Stromal cell of bone marrow (primary cell): ENCODE results near the gene CUX1.
A peak's percentile ranks its signal among the peaks of the same experiment; 100 is the strongest.
"Not testable (repeated sequence)": the region's sequence is repeated elsewhere in the genome, so short reads cannot be mapped to it uniquely, and the experiment has no call there.

Experiments
- DNase-seq: peaks from one replicate; pipeline ENCODE4 v3.0.0-alpha.2; 2012; ENCODE audit warnings: low read depth

CUX1 gene

GRCh38 chr7:101803203-101804087 lies 14.0 kb upstream of the CUX1 start:
- DNase-seq, result no peak

DNA sequence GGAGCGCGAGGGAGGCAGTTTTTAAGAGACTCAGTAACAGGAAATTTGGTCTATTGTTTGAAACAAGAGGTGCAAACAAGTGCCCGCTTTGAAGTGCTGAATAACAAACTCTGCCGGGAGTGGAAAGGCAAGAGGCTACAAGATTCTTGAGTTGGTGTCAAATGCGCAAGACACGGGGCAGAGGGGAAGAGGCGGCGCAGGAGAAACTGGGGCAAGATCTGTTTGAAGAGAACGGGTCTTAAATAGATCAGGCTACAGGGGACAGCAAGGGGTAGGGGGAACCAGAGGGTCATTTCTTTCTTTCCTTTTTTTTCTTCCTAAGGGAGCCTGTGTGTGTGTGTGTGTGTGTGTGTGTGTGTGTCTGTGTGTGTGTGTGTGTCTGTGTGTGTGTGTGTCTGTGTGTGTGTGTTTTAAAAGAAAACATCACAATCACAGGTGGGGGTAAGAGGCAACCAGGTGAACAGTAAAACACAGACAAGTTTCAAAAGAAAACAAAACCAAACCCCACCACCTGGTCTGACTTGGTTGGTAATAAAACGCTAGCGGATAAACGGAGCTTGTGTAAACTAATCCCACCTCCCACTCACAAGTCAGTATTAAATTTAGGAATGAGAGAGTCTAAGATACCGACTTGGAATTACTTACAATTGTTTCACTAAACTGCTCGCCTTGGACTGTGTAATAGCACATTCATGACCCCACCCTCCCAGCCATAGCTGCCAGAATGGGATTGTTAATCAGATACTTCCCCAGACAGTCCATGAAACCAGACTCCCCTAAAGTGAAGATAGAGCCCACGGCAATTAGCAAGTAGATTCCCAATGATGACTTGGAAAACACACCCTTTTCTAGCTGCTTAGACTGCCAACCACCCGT lies 13.1 kb upstream of the CUX1 start:
- no peak for DNase-seq

DNA sequence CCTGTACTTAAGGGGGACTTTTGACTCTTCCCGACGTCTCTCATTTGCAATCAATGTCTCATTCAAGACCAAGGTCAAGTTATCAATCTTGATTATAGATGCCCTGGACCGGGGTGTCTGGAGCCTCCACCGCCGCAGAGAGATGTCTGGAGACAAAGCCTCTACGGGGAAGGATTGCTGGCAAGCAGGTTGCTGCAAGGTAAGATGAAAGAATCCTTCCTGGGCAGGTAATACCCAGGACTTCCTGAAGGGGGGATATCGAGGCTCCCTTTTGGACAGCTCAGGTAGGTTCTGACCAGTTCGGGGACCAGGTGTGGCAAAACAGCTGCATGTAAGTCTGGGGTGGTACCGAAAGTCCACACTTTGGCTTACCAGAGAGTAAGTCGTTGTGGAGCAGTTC lies 12.5 kb upstream of the CUX1 start:
- DNase-seq, result no peak

GRCh38 chr7:101812595-101812994 lies 4.8 kb upstream of the CUX1 start:
- no peak for DNase-seq

- DNase-seq, result no peak
Measured at GRCh38 chr7:101813402-101814019, 3.9 kb upstream of the CUX1 start.

DNA sequence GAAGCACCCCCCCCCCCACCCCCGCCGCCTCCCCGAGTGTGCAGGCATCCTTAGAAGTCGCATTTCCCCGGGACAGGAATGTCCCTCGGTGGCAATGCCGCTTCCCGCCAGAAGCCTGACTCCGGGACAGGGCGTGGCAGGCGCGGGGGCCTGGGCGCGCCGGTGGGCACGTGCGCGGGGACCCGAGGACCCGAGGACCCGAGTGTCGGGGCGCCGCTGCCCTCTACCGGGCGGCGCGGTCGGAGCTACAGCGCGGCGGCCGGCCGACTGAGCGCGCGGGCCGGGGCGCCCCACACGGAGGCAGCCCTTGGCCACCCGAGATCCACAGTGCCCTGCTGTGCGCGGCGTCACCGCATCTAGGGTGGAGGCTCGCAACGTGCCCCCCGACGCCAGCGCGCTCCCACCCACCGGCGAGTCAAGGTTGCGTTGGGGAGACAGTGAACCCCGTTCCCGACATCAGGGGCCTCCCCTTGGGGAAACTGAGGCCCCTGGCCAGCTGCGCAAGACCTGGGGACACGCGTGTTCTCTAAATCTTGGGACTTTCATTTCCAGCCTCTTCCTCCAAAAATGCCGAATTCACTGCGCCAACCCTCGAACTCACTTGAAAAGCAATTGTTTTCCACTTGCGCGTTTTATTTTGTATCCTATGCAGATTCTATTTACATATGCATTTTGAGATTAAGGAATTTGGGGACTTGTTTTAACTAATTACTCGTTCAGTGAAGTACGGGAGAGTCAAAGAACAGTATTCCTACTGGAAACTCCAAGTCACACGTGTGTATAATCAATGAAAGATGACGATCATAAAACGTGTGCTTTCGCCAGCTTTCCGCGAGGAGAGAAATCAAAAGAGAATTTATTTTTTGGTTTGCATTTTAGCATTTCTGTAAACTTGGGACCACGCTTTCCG lies 3.1 kb upstream of the CUX1 start:
- DNase-seq, result no peak

DNA sequence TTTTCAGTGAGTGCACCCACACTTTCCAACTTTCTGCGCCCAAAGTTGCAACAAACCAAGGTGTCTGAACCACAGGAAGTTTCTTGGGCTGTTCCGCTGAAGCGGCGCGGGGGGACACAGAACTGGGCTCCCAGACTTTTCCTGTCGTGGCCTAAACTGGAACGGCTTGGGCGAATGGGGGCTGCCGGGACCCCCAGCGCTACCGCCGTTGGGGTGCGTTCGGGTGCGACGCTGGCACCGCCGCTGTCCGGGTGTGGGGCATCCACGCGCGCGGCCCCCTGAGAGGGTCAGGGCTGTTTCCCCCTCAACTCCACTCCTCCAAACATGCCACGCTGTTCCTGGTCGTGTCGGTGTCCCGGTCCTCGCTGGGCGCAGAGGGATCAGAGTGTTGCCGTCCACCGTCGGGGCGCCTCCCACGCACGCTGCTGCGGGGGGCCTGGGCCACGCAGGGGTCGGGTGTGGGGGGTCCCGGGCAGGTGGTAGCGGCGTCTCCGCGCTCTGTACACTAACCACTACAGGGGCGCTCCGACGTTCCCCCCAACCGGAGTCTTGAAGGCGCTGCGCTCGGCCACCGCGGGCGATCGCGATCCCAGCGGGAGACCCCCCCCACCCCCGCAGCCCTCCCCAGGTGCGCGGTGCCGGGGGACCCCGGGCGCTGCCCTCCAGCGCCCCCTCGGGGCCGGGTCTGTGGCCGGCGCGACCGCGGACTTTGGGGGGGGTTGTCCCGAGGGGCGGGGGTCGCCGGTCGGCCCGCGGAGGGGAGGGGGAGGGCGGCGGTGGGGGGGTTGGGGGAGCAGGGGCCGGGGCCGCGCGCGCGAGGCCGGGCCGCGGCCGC lies 2.2 kb upstream of the CUX1 start:
- no peak for DNase-seq

DNA sequence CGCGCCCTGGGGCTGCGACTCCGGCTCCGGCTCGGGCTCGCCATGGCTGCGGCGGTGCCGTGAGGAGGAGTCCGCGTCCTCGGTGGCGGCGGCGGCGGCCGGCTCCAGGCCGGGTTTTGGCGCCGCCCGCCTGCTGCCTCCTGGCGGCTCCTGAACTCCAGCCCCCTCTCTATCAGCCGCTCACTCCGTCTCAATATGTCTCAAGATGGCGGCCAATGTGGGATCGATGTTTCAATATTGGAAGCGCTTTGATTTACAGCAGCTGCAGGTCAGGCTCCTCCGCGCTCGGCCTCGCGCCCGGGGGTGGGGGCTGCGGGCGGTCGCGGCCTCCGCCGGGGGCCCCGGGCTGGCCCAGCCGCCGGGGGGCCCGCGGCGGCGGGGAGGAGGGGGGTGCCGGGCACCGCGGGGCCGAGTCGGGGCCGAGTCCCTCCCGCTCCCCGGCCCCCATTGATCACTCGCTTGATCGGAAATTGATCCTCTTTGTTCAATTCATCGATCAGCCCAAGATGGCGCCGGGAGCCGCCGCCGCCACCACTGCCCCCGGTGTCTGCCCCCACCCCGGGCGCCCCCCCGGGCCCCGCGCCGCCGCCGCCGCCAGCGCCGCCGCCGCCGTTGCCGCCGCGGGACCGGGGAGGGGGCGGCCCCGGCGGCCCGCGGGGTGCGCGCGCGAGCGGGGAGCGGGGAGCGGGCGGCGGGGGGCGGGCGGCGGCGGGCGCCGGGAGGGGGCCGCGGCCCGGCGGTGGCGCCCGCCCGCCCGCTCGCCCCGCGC lies 1.4 kb upstream of the CUX1 start:
- DNase-seq, result peak; percentile 58

DNA sequence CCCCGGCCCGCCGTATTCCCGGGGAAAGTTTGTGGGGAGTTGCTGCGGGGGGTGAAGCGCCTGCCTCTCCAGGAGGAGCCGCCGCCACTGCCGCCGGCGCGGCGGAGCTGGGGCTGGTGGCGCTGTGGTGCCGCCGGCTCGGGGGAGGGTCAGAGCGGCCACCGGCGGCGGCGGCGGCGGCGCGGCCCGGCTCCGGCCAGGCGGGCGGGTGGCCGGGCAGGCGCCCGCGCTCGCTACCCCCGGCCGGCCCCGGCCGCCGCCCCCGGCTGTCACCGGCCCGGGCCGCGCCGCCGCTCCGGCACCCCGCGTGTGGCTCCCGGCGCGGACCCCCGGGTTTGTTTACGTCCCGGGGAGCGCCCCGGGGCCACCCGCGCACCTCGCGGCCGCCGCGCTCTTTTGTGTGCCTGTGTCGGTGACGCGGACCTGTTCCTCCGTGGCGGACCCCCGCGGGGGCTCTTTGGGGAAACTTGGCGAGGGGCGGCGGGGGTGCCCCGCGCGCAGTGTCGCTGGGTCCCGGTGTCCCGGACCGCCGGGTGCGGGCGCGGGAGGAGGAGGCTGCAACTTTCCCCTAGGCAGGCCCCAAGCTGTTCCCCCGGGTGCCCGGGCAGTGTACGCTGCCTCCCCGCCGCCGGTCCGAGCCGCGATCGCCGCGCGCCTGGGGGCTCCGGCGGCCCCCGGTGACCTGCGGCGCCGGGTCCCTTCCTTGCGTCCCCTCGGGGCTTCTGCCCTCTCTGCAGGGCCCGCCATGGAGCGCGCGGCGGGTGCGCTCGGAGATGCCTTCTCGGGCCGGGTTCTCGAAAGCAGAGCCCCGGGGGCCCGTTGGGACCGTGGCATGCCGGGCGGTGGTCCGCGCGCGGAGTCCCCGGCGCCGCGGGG lies 593 bp upstream of the CUX1 start:
- DNase-seq, result no peak

DNA sequence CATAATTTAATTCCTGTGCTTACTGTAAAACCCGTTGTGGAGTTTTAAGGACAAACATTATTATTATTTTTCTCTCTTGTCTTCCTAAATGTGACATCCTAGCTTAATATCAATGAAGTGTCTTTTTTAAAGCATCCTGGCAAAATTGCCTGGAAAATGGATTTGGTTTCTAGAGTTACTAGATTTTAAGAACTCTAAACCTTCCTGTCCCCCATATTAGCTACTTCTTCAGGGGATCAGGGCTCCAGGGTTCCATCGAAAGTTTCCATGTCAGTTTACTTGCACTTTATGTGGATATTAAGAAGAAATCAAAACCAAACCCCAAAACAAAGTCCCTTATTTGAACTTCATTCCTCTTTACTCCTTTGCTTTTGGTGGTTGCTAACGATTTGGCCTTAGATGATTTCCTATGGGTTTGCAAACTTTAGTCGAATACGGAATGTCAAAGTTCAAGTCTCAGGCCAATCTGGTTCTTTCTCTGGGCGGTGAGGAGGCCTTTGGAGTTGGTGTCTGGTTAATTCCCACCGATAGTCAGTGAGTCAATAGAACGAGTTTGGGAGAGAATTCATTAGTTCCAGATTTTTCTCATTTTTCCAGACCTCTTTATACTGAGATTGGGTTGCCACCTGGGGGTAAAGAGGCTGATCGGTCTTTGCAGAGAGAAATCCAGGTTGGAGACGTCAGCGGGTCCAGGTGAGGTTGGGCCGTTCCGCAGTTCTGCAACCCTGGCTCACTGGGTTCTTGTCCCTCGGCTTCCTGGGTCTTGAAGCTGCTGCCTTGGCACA lies 1.1 kb downstream of the CUX1 start:
- no peak for DNase-seq

- DNase-seq, result no peak
Measured at GRCh38 chr7:101819183-101819582, 1.8 kb downstream of the CUX1 start.

GRCh38 chr7:101819913-101820522 lies 2.6 kb downstream of the CUX1 start:
- no peak for DNase-seq

GRCh38 chr7:101820703-101821102 lies 3.3 kb downstream of the CUX1 start:
- no peak for DNase-seq

DNA sequence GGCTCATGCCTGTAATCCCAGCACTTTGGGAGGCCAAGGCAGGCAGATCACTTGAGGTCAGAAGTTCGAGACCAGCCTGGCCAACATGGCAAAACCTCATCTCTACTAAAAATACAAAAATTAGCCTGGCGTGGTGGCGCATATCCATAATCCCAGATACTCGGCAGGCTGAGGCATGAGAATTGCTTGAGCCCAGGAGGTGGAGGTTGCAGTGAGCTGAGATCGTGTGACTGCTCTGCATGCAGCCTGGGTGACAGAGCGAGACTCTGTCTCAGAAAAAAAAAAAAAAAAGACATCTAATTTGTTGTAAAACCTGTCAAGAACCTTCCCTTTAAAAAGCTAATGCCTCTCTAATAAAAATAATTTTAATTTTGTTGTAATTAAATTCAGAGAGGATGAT lies 5.2 kb downstream of the CUX1 start:
- not testable (repeated sequence) for DNase-seq

DNA sequence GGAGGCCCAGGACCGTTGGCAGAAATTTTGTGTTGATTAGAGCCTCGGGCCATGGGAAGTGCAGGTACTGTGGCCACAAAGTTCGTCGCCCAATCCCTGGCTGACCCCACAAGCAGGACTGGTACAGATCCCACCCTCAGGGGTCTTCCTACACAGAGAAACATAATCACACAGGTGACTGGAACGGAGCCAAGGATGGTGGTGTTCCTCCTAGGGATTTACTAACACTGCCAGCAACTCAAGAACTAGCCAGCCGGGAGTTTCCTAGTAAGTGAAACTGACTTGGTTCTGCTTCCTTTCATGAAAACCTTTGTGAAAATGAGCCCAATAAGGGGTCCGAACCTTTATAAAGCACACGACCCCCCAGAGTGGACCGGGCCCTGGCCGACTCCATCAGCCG lies 5.7 kb downstream of the CUX1 start:
- no peak for DNase-seq

DNA sequence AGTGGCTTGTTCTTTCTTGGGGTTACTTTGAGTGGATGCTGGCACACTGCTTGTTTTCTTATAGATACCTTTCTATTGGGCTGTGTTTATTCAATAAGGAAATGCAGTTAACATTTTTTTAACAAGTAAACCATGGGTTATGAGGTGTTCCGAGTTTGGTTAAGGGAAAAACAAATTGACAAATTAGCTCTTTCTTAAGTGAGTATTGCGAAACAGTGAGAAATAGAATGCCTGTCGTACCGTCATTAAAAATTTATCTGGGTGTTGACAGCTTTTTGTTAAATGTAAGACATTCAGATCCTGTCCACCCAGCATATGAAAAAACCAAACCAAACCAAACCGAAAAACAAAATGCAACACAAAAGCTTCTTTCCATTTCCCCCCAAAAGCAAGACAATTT lies 6.2 kb downstream of the CUX1 start:
- no peak for DNase-seq

GRCh38 chr7:101824440-101824839 lies 7.0 kb downstream of the CUX1 start:
- no peak for DNase-seq
